ENCODE data around the gene DOC2B. TPM values are rescaled to one million over a fixed set of nuclear protein-coding genes. Genes with fewer than 3 reads are reported as not detected.

DOC2B gene
- total and polyA plus RNA-seq, 2 experiments from 2014 or later: 0.42 to 3.8 TPM

GRCh38 chr17:146546-146945 lies 34.9 kb downstream of the DOC2B start:
- H3K27me3 ChIP-seq (ENCODE audit: insufficient read depth): no peaks in the 10 kb centered on the region; the same call in none of the 2 replicates
- Mint-ChIP-seq H3K4me1 (no peaks in the 10 kb centered on the region), H3K27ac (no peak overlapping the region), H3K36me3 (ENCODE audit: low read depth) (peaks cover 2% of the 10 kb centered on the region; the same call in 1 of the 3 replicates), H3K4me3 (no peak overlapping the region), H3K9me3 (no peaks in the 10 kb centered on the region; the same call in 2 of the 3 replicates), H3K27me3 (ENCODE audit: insufficient read depth, low read depth, poor library complexity) (peaks cover 23% of the 10 kb centered on the region)
- H3K4me1 ChIP-seq (ENCODE audit: insufficient read depth): peaks cover 3% of the 10 kb centered on the region; the same call in 1 of the 2 replicates
- ATAC-seq: no peak
- H3K4me3 ChIP-seq: no peak overlapping the region
- TF ChIP-seq EZH2phosphoT487 (IDR thresholded peaks at IDR 0.05; ENCODE audit: unreplicated experiment): no peak
- H3K36me3 ChIP-seq (ENCODE audit: insufficient read depth): no peaks in the 10 kb centered on the region
- no peaks in the 10 kb centered on the region for H3K9me2 ChIP-seq (ENCODE audit: insufficient read depth)
- no peak overlapping the region for H3K4me2 ChIP-seq
- no peaks in the 10 kb centered on the region for H4K20me1 ChIP-seq (replicated peaks; ENCODE audit: insufficient read depth)
- H3K27ac ChIP-seq (ENCODE audit: low read depth): no peak overlapping the region
- H3F3A ChIP-seq (replicated peaks; ENCODE audit: low read depth): no peaks in the 10 kb centered on the region
- DNase-seq (ENCODE audit: low spot score): no peak
- H3K79me2 ChIP-seq (replicated peaks; ENCODE audit: insufficient read depth): no peaks in the 10 kb centered on the region
- no peak overlapping the region for H2AFZ ChIP-seq

DNA sequence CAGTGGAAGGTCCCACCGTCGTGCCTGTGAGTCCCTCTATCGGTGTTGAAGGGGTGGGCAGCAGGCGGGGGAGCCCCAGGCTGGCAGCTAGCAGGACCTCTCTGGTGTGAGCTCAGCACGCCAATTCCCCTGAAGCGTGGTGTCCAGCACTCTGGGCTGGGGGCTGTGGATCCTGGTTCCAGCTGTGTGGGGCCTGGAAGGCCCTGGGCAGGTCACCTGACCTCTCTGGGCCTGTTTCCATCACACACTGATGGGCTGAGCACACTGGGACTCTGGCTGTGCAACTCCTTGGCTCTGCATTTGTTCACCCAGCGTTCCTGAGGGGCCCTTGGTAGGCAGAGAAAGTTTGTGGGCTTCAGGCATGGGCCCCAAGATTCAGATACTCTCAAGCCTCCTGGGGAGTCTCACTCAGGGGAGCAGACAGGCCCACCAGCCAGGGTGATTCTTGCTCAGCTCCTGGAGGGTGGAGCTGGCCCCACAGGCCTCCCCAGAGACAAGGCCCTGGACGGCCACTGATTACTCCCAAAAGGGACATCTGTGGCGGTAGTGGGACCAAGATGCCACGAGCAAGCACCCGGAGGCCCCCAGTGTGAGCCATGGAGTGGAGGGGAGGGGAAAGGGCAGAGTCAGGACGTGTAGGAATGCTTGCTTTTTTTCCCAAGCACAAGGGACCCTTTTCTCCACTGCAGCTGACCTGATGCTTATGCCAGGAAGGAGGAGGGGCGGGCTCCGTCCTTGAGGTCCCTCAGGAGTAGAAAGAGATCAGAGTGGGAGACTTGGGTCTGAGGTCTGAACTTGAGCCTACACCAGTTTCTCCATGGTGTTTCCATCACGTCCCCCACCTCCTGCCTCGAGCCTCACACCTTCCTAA lies 35.5 kb downstream of the DOC2B start:
- Mint-ChIP-seq H3K27me3 (ENCODE audit: insufficient read depth, low read depth, poor library complexity) (peaks cover 23% of the 10 kb centered on the region), H3K36me3 (ENCODE audit: low read depth) (peaks cover 2% of the 10 kb centered on the region; the same call in 1 of the 3 replicates), H3K4me1 (no peaks in the 10 kb centered on the region), H3K9me3 (no peaks in the 10 kb centered on the region; the same call in 2 of the 3 replicates), H3K4me3 (no peak overlapping the region), H3K27ac (no peak overlapping the region)
- H4K20me1 ChIP-seq (replicated peaks; ENCODE audit: insufficient read depth): no peaks in the 10 kb centered on the region
- no peaks in the 10 kb centered on the region for H3K36me3 ChIP-seq (ENCODE audit: insufficient read depth)
- H3K4me3 ChIP-seq: no peak overlapping the region
- no peaks in the 10 kb centered on the region; the same call in none of the 2 replicates for H3K27me3 ChIP-seq (ENCODE audit: insufficient read depth)
- no peak overlapping the region for H2AFZ ChIP-seq
- TF ChIP-seq, protein P1, sequence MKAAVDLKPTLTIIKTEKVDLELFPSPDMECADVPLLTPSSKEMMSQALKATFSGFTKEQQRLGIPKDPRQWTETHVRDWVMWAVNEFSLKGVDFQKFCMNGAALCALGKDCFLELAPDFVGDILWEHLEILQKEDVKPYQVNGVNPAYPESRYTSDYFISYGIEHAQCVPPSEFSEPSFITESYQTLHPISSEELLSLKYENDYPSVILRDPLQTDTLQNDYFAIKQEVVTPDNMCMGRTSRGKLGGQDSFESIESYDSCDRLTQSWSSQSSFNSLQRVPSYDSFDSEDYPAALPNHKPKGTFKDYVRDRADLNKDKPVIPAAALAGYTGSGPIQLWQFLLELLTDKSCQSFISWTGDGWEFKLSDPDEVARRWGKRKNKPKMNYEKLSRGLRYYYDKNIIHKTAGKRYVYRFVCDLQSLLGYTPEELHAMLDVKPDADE (IDR thresholded peaks at IDR 0.05): no peak
- no peak for TF ChIP-seq EZH2 (IDR thresholded peaks at IDR 0.05; ENCODE audit: low read depth, unreplicated experiment)
- TF ChIP-seq EZH2phosphoT487 (IDR thresholded peaks at IDR 0.05; ENCODE audit: unreplicated experiment): no peak
- no peak for TF ChIP-seq CREB1 (CRISPR knock-in tag; IDR thresholded peaks at IDR 0.05; ENCODE audit: low read depth)
- no peak for TF ChIP-seq ZNF331 (CRISPR knock-in tag; IDR thresholded peaks at IDR 0.05; ENCODE audit: low read depth)
- TF ChIP-seq NANOG (IDR thresholded peaks at IDR 0.05; ENCODE audit: borderline replicate concordance): no peak
- no peak for TF ChIP-seq ZNF114 (CRISPR knock-in tag; IDR thresholded peaks at IDR 0.05)
- TF ChIP-seq, protein P2, sequence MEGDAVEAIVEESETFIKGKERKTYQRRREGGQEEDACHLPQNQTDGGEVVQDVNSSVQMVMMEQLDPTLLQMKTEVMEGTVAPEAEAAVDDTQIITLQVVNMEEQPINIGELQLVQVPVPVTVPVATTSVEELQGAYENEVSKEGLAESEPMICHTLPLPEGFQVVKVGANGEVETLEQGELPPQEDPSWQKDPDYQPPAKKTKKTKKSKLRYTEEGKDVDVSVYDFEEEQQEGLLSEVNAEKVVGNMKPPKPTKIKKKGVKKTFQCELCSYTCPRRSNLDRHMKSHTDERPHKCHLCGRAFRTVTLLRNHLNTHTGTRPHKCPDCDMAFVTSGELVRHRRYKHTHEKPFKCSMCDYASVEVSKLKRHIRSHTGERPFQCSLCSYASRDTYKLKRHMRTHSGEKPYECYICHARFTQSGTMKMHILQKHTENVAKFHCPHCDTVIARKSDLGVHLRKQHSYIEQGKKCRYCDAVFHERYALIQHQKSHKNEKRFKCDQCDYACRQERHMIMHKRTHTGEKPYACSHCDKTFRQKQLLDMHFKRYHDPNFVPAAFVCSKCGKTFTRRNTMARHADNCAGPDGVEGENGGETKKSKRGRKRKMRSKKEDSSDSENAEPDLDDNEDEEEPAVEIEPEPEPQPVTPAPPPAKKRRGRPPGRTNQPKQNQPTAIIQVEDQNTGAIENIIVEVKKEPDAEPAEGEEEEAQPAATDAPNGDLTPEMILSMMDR (conservative IDR thresholded peaks at IDR 0.05; ENCODE audit: low read depth in 2 of 2): no peak
- TF ChIP-seq STAT1 (IDR thresholded peaks at IDR 0.05; ENCODE audit: unreplicated experiment): no peak
- no peak for TF ChIP-seq JUNB (IDR thresholded peaks at IDR 0.05; ENCODE audit: unreplicated experiment)
- no peak for TF ChIP-seq POLR2AphosphoS5 (IDR thresholded peaks at IDR 0.05; ENCODE audit: low read depth)
- TF ChIP-seq REST (IDR thresholded peaks at IDR 0.05; ENCODE audit: unreplicated experiment): no peak
- DNase-seq (ENCODE audit: low spot score) (no peak), ATAC-seq (no peak)
- no peak overlapping the region for H3K27ac ChIP-seq (ENCODE audit: low read depth)
- H3K4me2 ChIP-seq: no peak overlapping the region
- peaks cover 3% of the 10 kb centered on the region; the same call in 1 of the 2 replicates for H3K4me1 ChIP-seq (ENCODE audit: insufficient read depth)
- no peaks in the 10 kb centered on the region for H3K9me2 ChIP-seq (ENCODE audit: insufficient read depth)
- no peaks in the 10 kb centered on the region for H3K79me2 ChIP-seq (replicated peaks; ENCODE audit: insufficient read depth)
- no peaks in the 10 kb centered on the region for H3F3A ChIP-seq (replicated peaks; ENCODE audit: low read depth)

All from GM23338 (cell line).